Stimulated activated CD8-positive, alpha-beta memory T cell treated with anti-CD3 and anti-CD28 coated beads, Interleukin-7, amount 100 ng/mL, for 24 hours (primary cell): ENCODE data around the gene CNPY1.

Experiments used
- DNase-seq: peaks from one replicate; pipeline ENCODE4 v3.0.0-alpha.2; 2020; ENCODE audit warnings: low read depth

Gene CNPY1

DNA sequence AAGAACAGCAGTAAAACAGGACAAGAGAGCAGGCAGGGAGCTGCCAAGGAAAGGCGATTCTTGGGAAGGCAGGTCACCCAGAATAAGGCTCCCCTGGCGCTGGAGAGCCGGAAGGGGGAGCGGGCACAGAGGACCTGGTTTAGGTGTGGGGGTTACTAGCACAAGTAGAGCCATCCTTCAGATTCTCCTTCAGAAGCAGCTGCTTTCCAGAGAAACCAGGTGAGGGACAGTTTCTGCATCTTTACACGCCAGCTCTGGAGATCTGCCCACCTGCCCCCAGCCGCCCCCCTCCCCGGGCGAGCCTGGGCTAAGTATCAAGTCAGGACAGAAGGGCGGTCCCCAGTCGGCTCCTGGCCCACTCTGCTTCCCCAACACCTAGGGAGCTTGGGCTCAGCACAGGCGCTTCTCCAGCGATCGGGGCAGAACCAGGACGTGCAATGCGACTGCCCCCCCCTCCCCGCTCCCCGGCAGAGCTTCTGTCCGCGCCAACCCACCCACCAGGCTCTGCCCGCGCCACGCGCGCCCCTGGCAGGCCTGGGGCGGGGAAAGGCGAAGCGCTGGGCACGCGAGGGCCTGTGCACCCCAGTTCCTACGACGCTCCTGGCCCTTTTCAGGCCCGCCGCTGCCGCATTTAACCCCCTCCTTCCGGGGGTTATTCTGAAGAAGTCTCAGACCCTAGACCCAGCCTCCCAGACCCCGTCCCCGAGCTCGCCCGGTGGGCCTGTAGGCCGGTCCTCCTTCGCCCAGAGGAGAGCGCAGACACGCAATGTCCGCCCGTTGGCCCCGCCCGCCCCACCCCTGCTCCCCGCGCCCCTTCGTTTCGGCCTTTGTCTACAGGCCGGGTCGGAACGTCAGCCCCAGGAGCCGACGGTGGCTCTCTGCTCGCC is 92.8 kb downstream of the CNPY1 start:
- DNase-seq: no peak

DNA sequence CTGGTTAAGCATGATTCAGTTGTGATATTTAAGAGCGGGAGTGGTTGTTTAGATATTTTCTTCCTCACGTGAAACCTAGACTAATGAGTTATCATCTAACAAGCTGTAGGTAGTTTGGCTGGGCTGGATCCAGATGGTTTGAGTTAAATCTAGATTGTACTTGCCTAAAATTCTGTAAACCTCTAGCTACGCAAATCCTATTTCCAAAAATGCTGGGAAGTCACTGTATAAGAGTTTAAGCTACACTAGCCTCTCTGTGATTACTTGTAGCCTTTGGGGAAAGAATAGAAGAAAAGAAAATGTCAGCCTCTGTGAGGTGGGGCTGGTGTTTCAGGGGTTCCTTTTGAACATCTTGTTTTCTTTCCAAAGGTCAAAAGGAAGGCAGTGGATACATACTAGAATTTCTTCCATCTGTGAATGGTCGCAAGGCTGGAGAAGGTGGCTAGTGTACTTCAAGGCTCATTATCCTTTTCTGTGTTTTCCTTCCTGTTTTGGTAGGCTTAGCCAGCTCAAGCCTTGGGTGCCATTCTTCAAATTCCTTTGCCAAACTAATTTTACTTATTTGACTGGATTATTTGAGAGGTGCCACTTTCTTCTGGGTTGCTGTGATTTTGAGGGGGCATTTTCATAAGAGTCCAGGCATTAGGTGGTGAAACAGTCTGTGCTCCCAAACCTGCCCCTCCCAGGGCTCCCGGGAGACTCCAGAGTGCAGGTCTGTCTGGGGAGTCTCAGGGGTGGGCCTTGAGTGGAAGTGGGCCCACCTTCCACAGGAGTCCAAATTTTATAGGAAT is 93.7 kb downstream of the CNPY1 start:
- DNase-seq: no peak

DNA sequence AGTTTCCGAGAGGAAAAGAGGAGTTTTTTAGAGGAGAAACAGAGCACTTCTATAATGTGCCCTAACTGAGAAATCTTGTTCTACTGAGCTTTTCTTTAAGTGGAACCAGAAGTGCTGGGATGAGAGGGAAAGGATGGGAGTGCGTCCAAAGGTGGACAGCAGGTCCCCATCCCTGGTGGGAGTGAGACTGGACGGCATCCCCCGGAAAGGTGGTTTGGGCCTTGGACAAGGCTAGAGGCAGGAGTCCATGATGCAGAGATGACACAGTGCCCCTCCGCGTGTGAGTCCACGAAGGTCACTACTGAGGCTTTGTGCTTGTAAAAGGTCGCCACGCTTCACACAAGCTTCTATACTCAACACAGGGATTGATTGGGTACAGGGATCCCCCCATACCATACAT is 94.5 kb downstream of the CNPY1 start:
- DNase-seq: no peak
